ENCODE results near the gene CCDC107.

GRCh38 chr9:35679766-35680330, 21.8 kb downstream of the CCDC107 start:
- TF ChIP-seq CTCF (IDR thresholded peaks at IDR 0.05), result no peak
- no peak for TF ChIP-seq POLR2A (IDR thresholded peaks at IDR 0.05)

Measured in right lobe of liver (tissue), 4 donors.